Adipocyte (in vitro differentiated cells): ENCODE measurements around the gene COPZ1.

ENCODE experiments used
- DNase-seq: peaks from one replicate; pipeline ENCODE4 v3.0.0-alpha.2; 2015; ENCODE audit warnings: low read depth
- H3K27me3 ChIP-seq: replicated peaks from 2 replicates; pipeline ENCODE4 v1.7.0; 2013; ENCODE audit warnings: mild to moderate bottlenecking, low read length, moderate library complexity; ENCODE audit not compliant: control insufficient read depth, insufficient read depth
- H3K36me3 ChIP-seq: 2 replicates; pipeline ENCODE4 v1.7.0; 2013; ENCODE audit warnings: low read length, mild to moderate bottlenecking, moderate library complexity; ENCODE audit not compliant: control insufficient read depth, insufficient read depth, severe bottlenecking
- H3K4me1 ChIP-seq: 2 replicates; pipeline ENCODE4 v1.7.0; 2013; ENCODE audit warnings: mild to moderate bottlenecking, low read length, moderate library complexity; ENCODE audit not compliant: control insufficient read depth, insufficient read depth
- H3K4me3 ChIP-seq: 2 replicates; pipeline ENCODE4 v1.7.0; 2013; ENCODE audit warnings: mild to moderate bottlenecking, low read length, moderate library complexity
- H3K9ac ChIP-seq: 2 replicates; pipeline ENCODE4 v1.7.0; 2013; ENCODE audit warnings: mild to moderate bottlenecking, low read length, moderate library complexity
- H3K9me3 ChIP-seq: 2 replicates; pipeline ENCODE4 v1.7.0; 2013; ENCODE audit warnings: mild to moderate bottlenecking, low read length, moderate library complexity; ENCODE audit not compliant: control insufficient read depth

The COPZ1 gene

DNA sequence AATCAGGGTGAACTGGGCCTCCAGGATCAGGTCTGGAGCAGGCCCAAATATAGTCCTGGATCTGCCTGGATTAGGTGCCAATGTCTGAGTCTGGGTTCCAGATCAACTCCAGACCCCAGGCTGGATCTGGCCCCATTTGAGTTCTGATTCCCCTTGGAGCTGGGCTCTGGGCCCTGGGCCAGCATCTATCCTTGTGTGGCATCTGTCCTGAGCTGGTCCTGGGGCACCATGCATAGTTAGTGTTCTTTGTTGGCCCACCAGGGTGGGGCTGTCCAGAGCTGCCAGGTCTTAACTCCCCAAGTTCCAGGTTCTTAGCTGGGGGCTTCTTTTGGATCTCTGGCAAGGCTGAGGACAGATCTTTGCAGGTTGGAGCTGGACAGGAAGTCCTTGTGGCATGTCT lies 70.6 kb downstream of the COPZ1 start:
- H3K36me3 ChIP-seq, result peaks cover 66% of the 10 kb centered on the region
- DNase-seq, result no peak

DNA sequence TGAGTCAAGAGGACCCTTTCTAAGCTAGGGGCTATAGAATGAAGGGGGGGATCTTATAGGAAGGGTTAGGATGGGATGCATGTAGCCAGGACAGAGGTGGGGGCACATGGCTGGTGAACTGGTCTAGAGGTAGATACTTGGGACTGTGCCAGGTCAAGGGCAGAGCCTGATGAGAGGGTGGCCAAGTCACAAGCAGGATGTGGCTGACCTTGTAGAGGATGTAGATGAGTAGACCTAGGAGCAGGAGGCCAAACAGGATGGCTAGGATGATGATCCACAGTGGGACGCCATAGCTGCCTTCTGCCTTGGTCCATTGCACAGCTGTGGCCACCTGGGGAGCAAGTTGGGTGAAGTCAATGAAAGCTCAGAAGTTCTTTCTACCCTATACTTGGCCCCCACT lies 72.2 kb downstream of the COPZ1 start:
- H3K9ac ChIP-seq, result no peak overlapping the region
- no peaks in the 10 kb centered on the region for H3K27me3 ChIP-seq
- no peak overlapping the region for H3K4me3 ChIP-seq
- peaks cover 82% of the 10 kb centered on the region for H3K36me3 ChIP-seq
- no peaks in the 10 kb centered on the region for H3K9me3 ChIP-seq
- H3K4me1 ChIP-seq, result peaks cover 7% of the 10 kb centered on the region
- DNase-seq, result no peak

More for the DNA sequence above, 70.6 kb downstream of the COPZ1 start:
- H3K9me3 ChIP-seq, result no peaks in the 10 kb centered on the region
- peaks cover 7% of the 10 kb centered on the region for H3K4me1 ChIP-seq
- H3K27me3 ChIP-seq, result no peaks in the 10 kb centered on the region
- H3K4me3 ChIP-seq, result no peak overlapping the region
- H3K9ac ChIP-seq, result no peak overlapping the region

DNA sequence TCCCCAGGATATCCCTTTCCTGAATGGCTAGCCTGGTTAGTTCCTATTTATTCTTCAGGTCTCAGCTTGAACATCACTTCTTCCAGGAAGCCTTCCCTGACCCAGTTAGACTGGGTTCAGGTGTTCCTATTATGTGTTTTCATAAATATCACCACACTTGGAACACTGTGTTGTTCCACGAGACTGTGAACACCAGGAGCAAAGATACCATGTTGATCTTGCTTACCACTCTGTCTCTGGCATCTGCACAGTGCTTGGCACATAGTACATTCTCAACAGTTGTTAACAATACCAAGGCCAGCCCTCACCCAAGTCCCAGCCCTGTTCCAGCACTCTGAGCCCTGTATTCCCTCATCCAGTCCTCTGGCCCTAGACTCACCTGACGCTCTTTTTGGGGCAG lies 73.3 kb downstream of the COPZ1 start:
- DNase-seq, result no peak
- H3K9ac ChIP-seq, result no peak overlapping the region
- H3K4me1 ChIP-seq, result peaks cover 7% of the 10 kb centered on the region
- no peaks in the 10 kb centered on the region for H3K9me3 ChIP-seq
- H3K36me3 ChIP-seq, result peaks cover 93% of the 10 kb centered on the region
- H3K4me3 ChIP-seq, result no peak overlapping the region
- no peaks in the 10 kb centered on the region for H3K27me3 ChIP-seq

DNA sequence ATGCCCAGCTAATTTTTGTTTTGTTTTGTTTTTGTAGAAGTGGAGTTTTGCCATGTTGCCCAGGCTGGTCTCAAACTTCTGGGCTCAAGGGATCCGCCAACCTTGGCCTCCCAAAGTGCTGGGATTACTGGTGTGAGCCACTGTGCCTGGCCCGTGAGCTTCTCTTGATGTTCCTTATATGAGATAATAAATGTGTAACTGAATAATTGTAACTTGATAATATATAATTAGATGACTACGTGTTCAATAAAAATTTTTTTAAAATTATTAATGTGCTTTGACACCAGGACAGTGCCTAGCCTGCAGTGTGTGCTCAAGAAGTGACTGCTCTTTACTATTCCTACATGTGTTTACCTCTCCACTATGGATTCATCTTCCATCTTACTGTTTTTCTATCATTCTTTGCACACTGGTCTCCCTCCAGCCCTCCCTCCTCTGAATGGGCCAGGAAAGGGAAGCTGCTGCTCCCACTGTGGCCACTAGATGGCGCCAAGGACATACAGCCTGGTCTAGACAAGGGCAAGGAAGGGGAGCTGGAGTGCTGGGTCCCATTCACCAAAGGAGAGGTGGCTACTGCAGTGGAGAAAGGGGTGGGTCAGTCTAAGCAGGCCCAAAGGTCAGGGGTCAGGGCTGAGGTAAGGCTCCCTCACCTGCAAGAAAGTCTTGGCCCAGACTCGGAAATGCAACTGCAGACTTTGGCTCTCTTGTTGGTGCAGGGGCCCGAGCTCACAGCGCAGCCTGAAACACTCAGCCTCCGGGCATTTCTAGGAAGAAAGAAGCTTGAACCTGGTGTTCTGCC lies 74.3 kb downstream of the COPZ1 start:
- DNase-seq, result peak; percentile 89
- no peaks in the 10 kb centered on the region for H3K27me3 ChIP-seq
- H3K4me1 ChIP-seq, result peaks cover 7% of the 10 kb centered on the region
- no peaks in the 10 kb centered on the region for H3K9me3 ChIP-seq
- no peak overlapping the region for H3K9ac ChIP-seq
- no peak overlapping the region for H3K4me3 ChIP-seq
- H3K36me3 ChIP-seq, result peaks cover 97% of the 10 kb centered on the region

DNA sequence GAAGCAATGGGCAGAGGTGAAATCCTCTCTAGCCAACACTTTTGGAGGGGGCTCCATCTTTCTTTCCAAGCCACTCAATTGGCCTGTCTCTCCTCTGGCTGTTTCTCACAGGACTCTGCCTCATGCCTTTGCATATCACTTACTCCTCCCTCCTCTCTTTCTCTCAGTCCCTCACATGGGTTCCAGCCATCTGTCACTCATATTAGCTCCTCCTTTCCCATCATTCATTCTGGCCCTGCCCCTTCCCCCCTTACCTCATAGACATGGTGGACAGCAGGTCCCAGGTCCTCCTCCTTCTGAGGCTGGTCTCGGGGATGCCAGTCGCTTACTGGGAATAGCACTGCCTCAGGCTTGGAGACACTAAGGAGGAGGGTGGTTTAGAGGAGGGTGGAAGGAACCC lies 76.2 kb downstream of the COPZ1 start:
- no peak overlapping the region for H3K4me3 ChIP-seq
- H3K9ac ChIP-seq, result no peak overlapping the region
- no peaks in the 10 kb centered on the region for H3K4me1 ChIP-seq
- H3K36me3 ChIP-seq, result peaks cover 100% of the 10 kb centered on the region
- H3K27me3 ChIP-seq, result no peaks in the 10 kb centered on the region
- DNase-seq, result no peak
- no peaks in the 10 kb centered on the region for H3K9me3 ChIP-seq
